Bronchial epithelial cell (primary cell): ENCODE data around the gene TOM1L1. TPM values are rescaled to one million over a fixed set of nuclear protein-coding genes. Genes with fewer than 3 reads are reported as not detected.

ENCODE experiments used
- DNase-seq: peaks from one replicate; pipeline ENCODE4 v3.0.0-alpha.2; 2010; ENCODE audit warnings: low read depth
- FAIRE-seq: peaks from 2 replicates; lab custom pipeline; 2011; peaks lifted over from hg19 to GRCh38; lab: Jason Lieb, UNC
- H3K27me3 ChIP-seq: 2 replicates; pipeline ENCODE4 v1.5.1; 2011; ENCODE audit warnings: low read length; ENCODE audit not compliant: control insufficient read depth, insufficient read depth
- H3K36me3 ChIP-seq: 2 replicates; pipeline ENCODE4 v1.5.1; 2011; ENCODE audit warnings: low read length; ENCODE audit not compliant: control insufficient read depth, insufficient read depth
- H3K4me3 ChIP-seq: 2 replicates; pipeline ENCODE4 v1.5.1; 2011; ENCODE audit warnings: mild to moderate bottlenecking, low read depth, low read length, control low read depth
- CTCF ChIP-seq: IDR thresholded peaks from 2 replicates; pipeline ENCODE4 v1.5.1; 2011; ENCODE audit warnings: mild to moderate bottlenecking, moderate library complexity, low read length, control low read depth, inconsistent platforms; ENCODE audit not compliant: insufficient read depth, severe bottlenecking
- total RNA-seq: library from RNA; depleted of rRNA; stranded (reverse); fragments of >200 nt; gene quantifications from 2 replicates; pipeline ENCODE4 v1.2.1, GENCODE V29; 2014

TOM1L1 gene
- total RNA-seq, 1 donor from 2014 or later: 60.3 TPM

- DNase-seq: no peak
- no peak for FAIRE-seq
- no peak overlapping the region for H3K4me3 ChIP-seq
- no peaks in the 10 kb centered on the region for H3K36me3 ChIP-seq
- no peaks in the 10 kb centered on the region for H3K27me3 ChIP-seq
- TF ChIP-seq CTCF: no peak
Observed at GRCh38 chr17:54996441-54996840, 95.8 kb downstream of the TOM1L1 start.

- no peaks in the 10 kb centered on the region for H3K36me3 ChIP-seq
- DNase-seq (no peak), FAIRE-seq (no peak)
- no peak for TF ChIP-seq CTCF
- H3K27me3 ChIP-seq: no peaks in the 10 kb centered on the region
- H3K4me3 ChIP-seq: no peak overlapping the region
Observed at GRCh38 chr17:55002458-55002857, 101.8 kb downstream of the TOM1L1 start.

GRCh38 chr17:55004484-55004883 lies 103.8 kb downstream of the TOM1L1 start:
- no peaks in the 10 kb centered on the region for H3K27me3 ChIP-seq
- no peak for TF ChIP-seq CTCF
- FAIRE-seq (no peak), DNase-seq (no peak)
- no peaks in the 10 kb centered on the region for H3K36me3 ChIP-seq
- H3K4me3 ChIP-seq: no peak overlapping the region

GRCh38 chr17:55005520-55005919 lies 104.9 kb downstream of the TOM1L1 start:
- no peaks in the 10 kb centered on the region for H3K36me3 ChIP-seq
- FAIRE-seq (no peak), DNase-seq (peak; percentile 35)
- no peaks in the 10 kb centered on the region for H3K27me3 ChIP-seq
- no peak overlapping the region for H3K4me3 ChIP-seq
- TF ChIP-seq CTCF: peak; percentile 47

Other genes with a start within 250 kb of the TOM1L1 start
- gene COX11, start 67.8 kb downstream of the TOM1L1 start, total RNA-seq: 38.7 and 40.2 TPM in 2 replicates
- gene STXBP4, start 67.9 kb downstream of the TOM1L1 start, total RNA-seq: 1.7 and 2.1 TPM in 2 replicates